HG02852 (cell line): ENCODE data around the gene ELOVL1.

Source experiments
- ATAC-seq: cut with Tn5 transposase; IDR thresholded peaks from one replicate; pipeline ENCODE4 v1.9.1; 2021; ENCODE audit warnings: mild to moderate bottlenecking, moderate library complexity; ENCODE audit not compliant: unreplicated experiment

ELOVL1 gene

GRCh38 chr1:43331688-43332087 lies 36.1 kb downstream of the ELOVL1 start:
- no peak for ATAC-seq

- ATAC-seq = peak; percentile 43
These were observed 37.6 kb downstream of the ELOVL1 start for GRCh38 chr1:43329995-43330751.

- ATAC-seq = no peak
These were observed 40.1 kb downstream of the ELOVL1 start for GRCh38 chr1:43327549-43328292.

GRCh38 chr1:43325381-43325780 lies 42.4 kb downstream of the ELOVL1 start:
- no peak for ATAC-seq

- ATAC-seq = no peak
These were observed 43.0 kb downstream of the ELOVL1 start for GRCh38 chr1:43324810-43325209.

- ATAC-seq = no peak
These were observed 45.3 kb downstream of the ELOVL1 start for GRCh38 chr1:43322506-43322905.

GRCh38 chr1:43321331-43321891 lies 46.4 kb downstream of the ELOVL1 start:
- no peak for ATAC-seq

GRCh38 chr1:43319766-43320165 lies 48.0 kb downstream of the ELOVL1 start:
- no peak for ATAC-seq

- ATAC-seq = no peak
These were observed 48.5 kb downstream of the ELOVL1 start for GRCh38 chr1:43319288-43319687.

- ATAC-seq = no peak
These were observed 49.0 kb downstream of the ELOVL1 start for GRCh38 chr1:43318831-43319230.

- ATAC-seq = no peak
These were observed 49.9 kb downstream of the ELOVL1 start for GRCh38 chr1:43317817-43318471.

- ATAC-seq = no peak
These were observed 50.9 kb downstream of the ELOVL1 start for GRCh38 chr1:43316738-43317520.

GRCh38 chr1:43315963-43316737 lies 51.7 kb downstream of the ELOVL1 start:
- no peak for ATAC-seq

GRCh38 chr1:43315481-43315880 lies 52.3 kb downstream of the ELOVL1 start:
- no peak for ATAC-seq

GRCh38 chr1:43314233-43314632 lies 53.6 kb downstream of the ELOVL1 start:
- no peak for ATAC-seq

- no peak for ATAC-seq
These were observed 54.0 kb downstream of the ELOVL1 start for GRCh38 chr1:43313771-43314170.
